Left lung (tissue), 10 donors: Measurements from ENCODE around the gene SATB1. TPM values are rescaled to one million over a fixed set of nuclear protein-coding genes. Genes with fewer than 3 reads are reported as not detected.
"Not testable (repeated sequence)": the region's sequence is repeated elsewhere in the genome, so short reads cannot be mapped to it uniquely, and the experiment has no call there.

Experiments
- ATAC-seq: fragments of 200-7000 bp; cut with Tn5 transposase; one replicate; pipeline ENCODE4 v1.9.1; 2020; ENCODE audit warnings: moderate library complexity
- DNase-seq, 4 donors: peaks; one replicate each; pipeline ENCODE4 v3.0.0-alpha.2; 2013 to 2020
- H3K27ac ChIP-seq, 2 donors: fragments of 200-600 bp; sonication (generic) in 1 of 2; one replicate each; pipeline versions ENCODE4 v1.5.0 to v1.8.0; 2020 to 2021
- H3K27me3 ChIP-seq, 2 donors: fragments of 200-600 bp; sonication (generic) in 1 of 2; one replicate each; pipeline versions ENCODE4 v1.5.0 to v1.8.0; 2020 to 2021
- H3K36me3 ChIP-seq, 2 donors: fragments of 200-600 bp; sonication (generic) in 1 of 2; one replicate each; pipeline versions ENCODE4 v1.5.0 to v1.8.0; 2020 to 2021
- H3K4me1 ChIP-seq, 2 donors: fragments of 200-600 bp; one replicate each; pipeline ENCODE4 v1.8.0; 2021
- H3K4me3 ChIP-seq, 2 donors: fragments of 200-600 bp; sonication (generic) in 1 of 2; one replicate each; pipeline versions ENCODE4 v1.5.0 to v1.8.0; 2020 to 2021; ENCODE audit warnings: mild to moderate bottlenecking in 1 of 2
- H3K9me3 ChIP-seq, 2 donors: fragments of 200-600 bp; sonication (generic) in 1 of 2; one replicate each; pipeline versions ENCODE4 v1.5.0 to v1.8.0; 2020 to 2021
- CTCF ChIP-seq, 2 donors: fragments of 200-600 bp; sonication (generic) in 1 of 2; IDR thresholded peaks; one replicate each; pipeline versions ENCODE4 v1.5.0 to v1.8.0; 2021; ENCODE audit warnings: antibody characterized with exemption in 2 of 2
- intact Hi-C, 2 donors: fragments of 100-400 bp; cut with DNase I; formaldehyde crosslinking; loops; one replicate each; pipeline versions ENCODE4 v1.11.2 to v1.14.2; 2022
- polyA plus RNA-seq, 6 donors: library from polyadenylated mRNA; unstranded; fragments of 120-200 nt; gene quantifications; one replicate each; pipeline ENCODE4 v1.2.1, GENCODE V29; 2013; ENCODE audit not compliant: insufficient read length in 6 of 6
- total RNA-seq, 2 donors: library from RNA; stranded (reverse); fragmentation: NEBNext Ultra II Directional; extraction: Animal tissue kit (Norgen Biotek cat#: 25700); gene quantifications; one replicate each; pipeline ENCODE4 v1.2.1, GENCODE V29; 2021
- donor health status: DM: no; HTN: yes; CAD: no.
- donor health status: DM: no; HTN: no; CAD: no.

SATB1 gene
- total and polyA plus RNA-seq, 8 donors: 24.0 to 59.4 (median 52.0) TPM

GRCh38 chr3:18338827-18339514 lies 86.2 kb downstream of the SATB1 start:
- DNase-seq: no peak

GRCh38 chr3:18337231-18337630 lies 87.9 kb downstream of the SATB1 start:
- Histone ChIP-seq H3K27me3 (no peaks in the 10 kb centered on the region), H3K27ac (no peak overlapping the region), H3K4me1 (no peaks in the 10 kb centered on the region), H3K36me3 (no peaks in the 10 kb centered on the region), H3K4me3 (no peak overlapping the region), H3K9me3 (no peaks in the 10 kb centered on the region)
- DNase-seq (no peak), ATAC-seq (no peak)
- intact Hi-C loops: no loop called here
- no peak for TF ChIP-seq CTCF (IDR thresholded peaks at IDR 0.05)

More at GRCh38 chr3:18338827-18339514, 86.2 kb downstream of the SATB1 start:
- TF ChIP-seq CTCF (IDR thresholded peaks at IDR 0.05): no peak
- no peak overlapping the region for H3K27ac ChIP-seq
- no peak for ATAC-seq
- intact Hi-C loops: no loop called here
- no peaks in the 10 kb centered on the region for H3K27me3 ChIP-seq
- H3K9me3 ChIP-seq: no peaks in the 10 kb centered on the region
- no peaks in the 10 kb centered on the region for H3K4me1 ChIP-seq
- no peaks in the 10 kb centered on the region for H3K36me3 ChIP-seq
- H3K4me3 ChIP-seq: no peak overlapping the region

GRCh38 chr3:18334837-18335601 lies 90.1 kb downstream of the SATB1 start:
- intact Hi-C loops: no loop called here
- Histone ChIP-seq H3K27me3 (no peaks in the 10 kb centered on the region), H3K36me3 (no peaks in the 10 kb centered on the region), H3K27ac (no peak overlapping the region), H3K4me3 (no peak overlapping the region), H3K4me1 (no peaks in the 10 kb centered on the region), H3K9me3 (no peaks in the 10 kb centered on the region)
- no peak for TF ChIP-seq CTCF (IDR thresholded peaks at IDR 0.05)
- DNase-seq (no peak), ATAC-seq (no peak)

GRCh38 chr3:18330772-18331441 lies 94.2 kb downstream of the SATB1 start:
- DNase-seq: peak in 1 of 4 donors; percentile 33
- ATAC-seq, H3K27ac ChIP-seq, H3K9me3 ChIP-seq, H3K36me3 ChIP-seq, H3K4me1 ChIP-seq, intact Hi-C loops, H3K4me3 ChIP-seq, H3K27me3 ChIP-seq: not testable (repeated sequence)

DNA sequence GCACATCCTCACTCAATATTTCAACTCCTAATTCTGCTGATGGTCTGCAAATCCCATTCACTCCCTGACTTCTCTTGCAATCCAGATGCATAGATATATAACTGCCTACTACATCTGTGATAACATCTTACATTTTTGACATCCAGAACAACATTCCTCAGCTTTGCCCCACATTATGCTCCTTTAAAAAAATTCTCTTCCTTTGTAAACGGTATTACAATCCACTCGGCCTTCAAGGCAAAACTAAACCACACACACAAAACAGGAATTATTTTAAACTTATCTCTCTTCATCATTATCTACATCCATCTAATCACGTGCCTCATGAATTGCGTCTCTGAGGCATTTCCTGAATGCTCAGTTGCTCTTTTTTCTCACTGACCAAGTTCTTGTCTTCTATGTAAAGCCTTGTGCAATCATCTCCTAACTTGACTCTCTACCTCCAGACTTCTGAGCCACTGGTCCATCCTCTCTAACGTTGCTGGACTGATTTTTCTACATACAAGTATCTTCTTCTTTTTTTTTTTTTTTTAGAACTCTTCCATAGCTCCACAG lies 117.0 kb downstream of the SATB1 start:
- H3K27me3 ChIP-seq: no peaks in the 10 kb centered on the region
- no peaks in the 10 kb centered on the region for H3K4me1 ChIP-seq
- DNase-seq (no peak), ATAC-seq (no peak)
- no peak overlapping the region for H3K27ac ChIP-seq
- intact Hi-C loops: no loop called here
- no peak for TF ChIP-seq CTCF (IDR thresholded peaks at IDR 0.05)
- H3K4me3 ChIP-seq: no peak overlapping the region
- H3K36me3 ChIP-seq: no peaks in the 10 kb centered on the region
- H3K9me3 ChIP-seq: no peaks in the 10 kb centered on the region
